Common myeloid progenitor, CD34-positive (primary cell): Measurements from ENCODE around the gene PPFIBP2.

Experiments
- CTCF ChIA-PET: fragments of 350-600 bp; sonication (Branson Sonifier 250); formaldehyde crosslinking; loops from one replicate; lab custom pipeline; 2021; ENCODE audit warnings: antibody characterized with exemption; lab: Charles Lee
- POLR2A ChIA-PET: fragments of 350-600 bp; sonication (Branson Sonifier 250); formaldehyde crosslinking; loops from one replicate; lab custom pipeline; 2021; ENCODE audit warnings: antibody characterized with exemption; lab: Charles Lee
- DNase-seq, 3 donors: peaks; one replicate each; pipeline versions ENCODE4 v3.0.0 to v3.0.0-alpha.2; 2013
- H3K27ac ChIP-seq, 2 experiments: 1 replicate in 1 of 2; 2 replicates in 1 of 2; pipeline ENCODE4 v1.7.0; 2013; ENCODE audit warnings: inconsistent platforms in 2 of 2, low read length in 2 of 2, mild to moderate bottlenecking in 2 of 2, low read depth in 1 of 2, moderate library complexity in 1 of 2; ENCODE audit not compliant: severe bottlenecking in 2 of 2, insufficient read depth in 1 of 2, poor library complexity in 1 of 2
- H3K27me3 ChIP-seq, 5 experiments: replicated peaks in 2 of 5; 1 replicate in 3 of 5; 2 replicates in 2 of 5; pipeline versions ENCODE4 v1.6.1 to v1.7.0; 2013; ENCODE audit warnings: low read length in 4 of 5, mild to moderate bottlenecking in 2 of 5, moderate library complexity in 2 of 5, inconsistent platforms in 1 of 5; ENCODE audit not compliant: insufficient read depth in 5 of 5, control insufficient read depth in 4 of 5
- H3K36me3 ChIP-seq, 4 experiments: 1 replicate in 2 of 4; 2 replicates in 2 of 4; pipeline versions ENCODE4 v1.6.1 to v1.7.0; 2013; ENCODE audit warnings: low read length in 3 of 4, control low read depth in 1 of 4, mild to moderate bottlenecking in 1 of 4; ENCODE audit not compliant: control insufficient read depth in 4 of 4, insufficient read depth in 4 of 4
- H3K4me1 ChIP-seq, 4 experiments: 1 replicate in 3 of 4; 2 replicates in 1 of 4; pipeline versions ENCODE4 v1.6.1 to v1.7.1; 2013; ENCODE audit warnings: low read length in 3 of 4, mild to moderate bottlenecking in 3 of 4, control low read depth in 1 of 4, inconsistent platforms in 1 of 4, moderate library complexity in 1 of 4; ENCODE audit not compliant: control insufficient read depth in 4 of 4, insufficient read depth in 4 of 4; ENCODE audit errors: control extremely low read depth in 1 of 4
- H3K4me3 ChIP-seq, 7 experiments: 1 replicate in 4 of 7; 2 replicates in 3 of 7; pipeline versions ENCODE4 v1.5.1 to v1.7.0; 2013; ENCODE audit warnings: mild to moderate bottlenecking in 7 of 7, low read length in 6 of 7, moderate library complexity in 6 of 7, inconsistent platforms in 2 of 7, low read depth in 2 of 7, control low read depth in 1 of 7; ENCODE audit not compliant: insufficient read depth in 4 of 7, control insufficient read depth in 1 of 7; ENCODE audit errors: extremely low read depth in 1 of 7
- H3K9me3 ChIP-seq, 5 experiments: 1 replicate in 4 of 5; 2 replicates in 1 of 5; pipeline versions ENCODE4 v1.6.1 to v1.7.1; 2013; ENCODE audit warnings: low read length in 4 of 5, mild to moderate bottlenecking in 2 of 5, inconsistent platforms in 1 of 5, low read depth in 1 of 5, moderate library complexity in 1 of 5; ENCODE audit not compliant: control insufficient read depth in 4 of 5, insufficient read depth in 2 of 5; ENCODE audit errors: control extremely low read depth in 1 of 5
- WGBS: methylation state at CpG from one replicate; pipeline ENCODE4 v1.1.5; 2013; ENCODE audit not compliant: insufficient coverage; 5-methylcytosine and 5-hydroxymethylcytosine counted together

The PPFIBP2 gene

GRCh38 chr11:7498193-7498592, 15.6 kb upstream of the PPFIBP2 start:
- peaks cover 5 to 25% (median 8%) of the 10 kb centered on the region in 4 experiments for H3K4me1 ChIP-seq
- POLR2A ChIA-PET = no interaction called here
- CTCF ChIA-PET = interaction anchor here (1.0 to 1.9 kb wide), 2 partner anchors 13 to 15 kb away, joined by 4 to 6 read pairs; no protein-coding TSS in a partner anchor
- H3K27ac ChIP-seq = no peak overlapping the region
- H3K27me3 ChIP-seq = peaks cover 0 to 3% (median 0%) of the 10 kb centered on the region in 5 experiments
- H3K36me3 ChIP-seq = no peaks in the 10 kb centered on the region
- DNase-seq = peak in 2 of 3 donors; percentile 53 to 69
- WGBS = 13% methylated on average over 3 of the region's 4 CpGs
- H3K4me3 ChIP-seq = no peak overlapping the region
- H3K9me3 ChIP-seq = no peaks in the 10 kb centered on the region

DNA sequence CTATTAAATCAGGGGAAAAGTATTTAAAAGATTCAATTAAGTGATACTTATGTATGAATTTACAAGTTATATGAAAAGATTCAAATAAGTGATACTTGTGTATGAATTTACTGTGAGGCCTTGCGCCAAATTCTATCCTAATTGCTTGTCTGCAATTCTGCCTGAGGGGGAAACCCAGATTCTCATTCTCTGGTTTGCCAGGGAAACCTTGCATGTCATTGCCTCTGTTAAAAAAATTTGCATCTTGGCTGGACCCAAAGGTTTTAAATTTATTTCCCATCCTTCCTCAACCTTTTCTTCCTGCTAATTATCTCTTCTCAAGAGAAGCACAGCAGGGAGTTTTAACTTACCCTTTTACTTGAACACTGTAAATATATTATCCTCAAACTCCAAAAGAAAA, 14.7 kb upstream of the PPFIBP2 start:
- H3K27me3 ChIP-seq = peaks cover 0 to 3% (median 0%) of the 10 kb centered on the region in 5 experiments
- no peak for DNase-seq
- no peaks in the 10 kb centered on the region for H3K9me3 ChIP-seq
- ChIA-PET CTCF (no interaction called here), POLR2A (no interaction called here)
- H3K4me1 ChIP-seq = peaks cover 5 to 22% (median 8%) of the 10 kb centered on the region in 4 experiments
- 100% methylated on average over 1 of the region's 1 CpG for WGBS
- no peaks in the 10 kb centered on the region for H3K36me3 ChIP-seq
- no peak overlapping the region for H3K4me3 ChIP-seq
- no peak overlapping the region for H3K27ac ChIP-seq

DNA sequence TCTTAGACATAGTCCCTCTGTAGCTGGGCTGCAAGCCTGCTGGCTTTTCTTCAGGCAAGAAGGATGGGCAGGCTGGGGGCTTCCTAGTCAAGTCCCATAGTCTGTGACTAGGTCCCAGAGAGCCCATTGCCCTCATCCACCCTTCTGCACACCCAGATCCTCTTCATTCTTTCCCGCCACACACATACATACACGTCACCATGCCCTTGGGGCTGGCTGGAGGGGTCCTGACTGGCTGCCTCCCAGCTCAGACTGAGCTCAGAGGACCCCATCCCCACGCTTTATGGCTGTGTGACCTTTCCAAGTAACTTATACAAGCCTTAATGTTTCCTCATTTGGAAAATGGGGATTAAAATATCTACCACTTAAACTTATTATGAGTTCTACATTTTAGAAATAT, 13.5 kb upstream of the PPFIBP2 start:
- POLR2A ChIA-PET = no interaction called here
- H3K27me3 ChIP-seq = peaks cover 0 to 3% (median 0%) of the 10 kb centered on the region in 5 experiments
- no peaks in the 10 kb centered on the region for H3K9me3 ChIP-seq
- no peak overlapping the region for H3K27ac ChIP-seq
- no peak overlapping the region for H3K4me3 ChIP-seq
- WGBS = 100% methylated on average over 2 of the region's 3 CpGs
- CTCF ChIA-PET = interaction anchor here (1.5 kb wide), 1 partner anchor 21 kb away, joined by 4 read pairs; no protein-coding TSS in a partner anchor
- no peak for DNase-seq
- no peaks in the 10 kb centered on the region for H3K36me3 ChIP-seq
- H3K4me1 ChIP-seq = peaks cover 5 to 22% (median 8%) of the 10 kb centered on the region in 4 experiments

DNA sequence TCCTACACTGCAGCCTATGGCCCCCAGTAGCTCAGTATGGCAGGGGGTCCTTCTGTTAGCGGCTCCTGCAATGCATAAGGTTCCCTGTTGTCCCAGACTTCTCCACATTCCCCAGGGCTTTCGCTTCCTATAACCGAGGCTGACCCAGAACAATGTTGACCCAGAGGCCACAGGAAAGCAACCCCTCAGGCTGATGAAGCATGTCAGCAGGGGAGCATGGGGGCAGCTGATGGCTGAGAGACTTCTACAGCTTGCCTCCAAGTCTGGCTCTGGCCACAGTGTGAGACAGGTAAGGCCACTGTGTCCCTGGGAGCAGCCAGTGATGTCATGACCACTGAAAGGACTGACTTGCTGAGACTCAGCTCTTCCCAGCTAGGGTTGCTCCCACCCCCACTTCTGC, 12.5 kb upstream of the PPFIBP2 start:
- Histone ChIP-seq H3K36me3 (no peaks in the 10 kb centered on the region), H3K27me3 (peaks cover 0 to 3% (median 0%) of the 10 kb centered on the region in 5 experiments), H3K9me3 (no peaks in the 10 kb centered on the region), H3K4me3 (no peak overlapping the region), H3K4me1 (peaks cover 3 to 17% (median 7%) of the 10 kb centered on the region in 4 experiments), H3K27ac (no peak overlapping the region)
- WGBS = 100% methylated on average over 3 of the region's 3 CpGs
- CTCF ChIA-PET = interaction anchor here (0.8 to 1.5 kb wide), 2 partner anchors 11 to 20 kb away, joined by 4 read pairs; no protein-coding TSS in a partner anchor
- DNase-seq = no peak
- POLR2A ChIA-PET = no interaction called here

DNA sequence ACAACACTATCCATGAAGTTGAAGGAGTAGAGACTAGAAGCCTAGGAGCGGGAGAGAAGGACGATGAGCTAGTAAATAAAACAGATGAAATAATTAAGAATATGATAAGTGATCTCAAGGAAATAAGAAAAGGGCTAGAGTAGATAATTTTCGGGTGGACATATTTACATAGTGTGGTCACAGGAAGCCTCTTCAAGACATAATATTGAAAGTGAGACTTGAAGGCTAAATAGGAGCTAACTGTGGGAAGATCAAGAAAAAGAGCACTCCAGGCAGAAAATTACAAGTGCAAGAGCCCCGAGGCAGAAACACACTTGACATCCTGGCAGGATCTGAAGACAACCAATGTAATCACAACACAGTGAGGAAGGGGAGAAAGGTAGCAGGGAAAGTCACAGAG, 11.9 kb upstream of the PPFIBP2 start:
- no peak for DNase-seq
- Histone ChIP-seq H3K9me3 (no peaks in the 10 kb centered on the region), H3K27me3 (peaks cover 0 to 3% (median 0%) of the 10 kb centered on the region in 5 experiments), H3K4me3 (no peak overlapping the region), H3K36me3 (no peaks in the 10 kb centered on the region), H3K4me1 (peaks cover 0 to 12% (median 5%) of the 10 kb centered on the region in 4 experiments), H3K27ac (no peak overlapping the region)
- ChIA-PET POLR2A (no interaction called here), CTCF (interaction anchor here (0.9 to 1.5 kb wide), 2 partner anchors 20 to 74 kb away, joined by 3 to 4 read pairs; no protein-coding TSS in a partner anchor)
- WGBS = 100% methylated on average over 4 of the region's 4 CpGs

- H3K27me3 ChIP-seq = peaks cover 0 to 3% (median 0%) of the 10 kb centered on the region in 5 experiments
- no peaks in the 10 kb centered on the region for H3K36me3 ChIP-seq
- no peak for DNase-seq
- POLR2A ChIA-PET = no interaction called here
- no peak overlapping the region for H3K27ac ChIP-seq
- 100% methylated on average over 2 of the region's 3 CpGs for WGBS
- no peak overlapping the region for H3K4me3 ChIP-seq
- peaks cover under 1 to 4% (median 3%) of the 10 kb centered on the region in 4 experiments for H3K4me1 ChIP-seq
- CTCF ChIA-PET = interaction anchor here (1.0 to 1.1 kb wide), 2 partner anchors 9 to 11 kb away, joined by 3 read pairs; no protein-coding TSS in a partner anchor
- H3K9me3 ChIP-seq = no peaks in the 10 kb centered on the region
Measured at GRCh38 chr11:7506243-7506642, 7.6 kb upstream of the PPFIBP2 start.

- CTCF ChIA-PET = interaction anchor here (0.6 to 1.2 kb wide), 4 partner anchors 15 to 796 kb away, joined by 3 read pairs; no protein-coding TSS in a partner anchor
- H3K4me3 ChIP-seq = no peak overlapping the region
- peaks cover 14 to 23% (median 20%) of the 10 kb centered on the region in 4 experiments for H3K4me1 ChIP-seq
- POLR2A ChIA-PET = no interaction called here
- no peaks in the 10 kb centered on the region for H3K36me3 ChIP-seq
- peaks cover 0 to 3% (median 0%) of the 10 kb centered on the region in 5 experiments for H3K27me3 ChIP-seq
- H3K9me3 ChIP-seq = no peaks in the 10 kb centered on the region
- WGBS = 100% methylated on average over 2 of the region's 3 CpGs
- H3K27ac ChIP-seq = no peak overlapping the region
- no peak for DNase-seq
Measured at GRCh38 chr11:7508087-7508486, 5.7 kb upstream of the PPFIBP2 start.
